SU-DHL-6 (cell line): Measurements from ENCODE around the gene MEAK7.

ENCODE experiments used
- H2AFZ ChIP-seq: fragments of 200-600 bp; sonication (generic); 2 replicates; pipeline ENCODE4 v1.6.1; 2014; ENCODE audit warnings: low read depth, mild to moderate bottlenecking, moderate library complexity, mixed read lengths, antibody characterized with exemption, low read length; ENCODE audit not compliant: severe bottlenecking
- H3F3A ChIP-seq: fragments of 200-600 bp; shearing (Covaris generic); 2 replicates; pipeline ENCODE4 v1.6.0; 2016; ENCODE audit warnings: antibody characterized with exemption, mild to moderate bottlenecking; ENCODE audit not compliant: insufficient read depth
- H3K27ac ChIP-seq: fragments of 200-600 bp; sonication (generic); 2 replicates; pipeline ENCODE4 v1.5.1; 2016; ENCODE audit warnings: low read depth, mild to moderate bottlenecking, low read length, moderate library complexity, mixed read lengths
- H3K27me3 ChIP-seq: fragments of 200-600 bp; sonication (generic), shearing (Covaris generic); 2 replicates; pipeline ENCODE4 v1.6.0; 2014; ENCODE audit warnings: mild to moderate bottlenecking, low read length
- H3K36me3 ChIP-seq: fragments of 200-600 bp; sonication (generic); 2 replicates; pipeline ENCODE4 v1.6.1; 2014; ENCODE audit warnings: mild to moderate bottlenecking, low read length, mixed read lengths
- H3K4me2 ChIP-seq: fragments of 300-600, 200-600 bp; shearing (Covaris generic), sonication (generic); 2 replicates; pipeline ENCODE4 v1.6.0; 2014; ENCODE audit warnings: low read length, low read depth, mild to moderate bottlenecking; ENCODE audit not compliant: poor library complexity, severe bottlenecking
- H3K4me3 ChIP-seq: fragments of 200-600 bp; sonication (generic); 2 replicates; pipeline ENCODE4 v1.5.1; 2014; ENCODE audit warnings: antibody characterized with exemption, low read length, mild to moderate bottlenecking, mixed read lengths; ENCODE audit not compliant: insufficient read depth, poor library complexity, severe bottlenecking
- H3K79me2 ChIP-seq: fragments of 200-600 bp; sonication (generic); 2 replicates; pipeline ENCODE4 v1.6.1; 2014; ENCODE audit warnings: mild to moderate bottlenecking, low read length, moderate library complexity; ENCODE audit not compliant: insufficient read depth
- H3K9ac ChIP-seq: fragments of 200-600 bp; sonication (generic); 2 replicates; pipeline ENCODE4 v1.7.0; 2014; ENCODE audit warnings: mild to moderate bottlenecking, low read length
- H3K9me2 ChIP-seq: fragments of 200-600 bp; sonication (generic); replicated peaks from 2 replicates; pipeline ENCODE4 v1.6.1; 2014; ENCODE audit warnings: low read length; ENCODE audit not compliant: insufficient read depth
- H3K9me3 ChIP-seq: fragments of 200-600 bp; sonication (generic); 2 replicates; pipeline ENCODE4 v1.6.1; 2014; ENCODE audit warnings: low read length, mixed read lengths; ENCODE audit not compliant: insufficient read depth
- H4K20me1 ChIP-seq: fragments of 200-600 bp; sonication (generic); 2 replicates; pipeline ENCODE4 v1.6.1; 2014; ENCODE audit warnings: low read depth, mild to moderate bottlenecking, antibody characterized with exemption, low read length, moderate library complexity, mixed read lengths
- EZH2phosphoT487 ChIP-seq: fragments of 200-600 bp; sonication (generic), shearing (Covaris generic); conservative IDR thresholded peaks from 2 replicates; pipeline ENCODE4 v1.6.1; 2018; ENCODE audit warnings: mild to moderate bottlenecking, antibody characterized with exemption, low read length, moderate library complexity, mixed read lengths
- TF ChIP-seq, protein P1 (sequence below): fragments of 200-600 bp; sonication (generic); IDR thresholded peaks from one replicate; pipeline ENCODE4 v1.5.1; 2017; ENCODE audit warnings: antibody characterized with exemption, mild to moderate bottlenecking, low read length, moderate library complexity; ENCODE audit not compliant: insufficient read depth, poor library complexity, severe bottlenecking

MEAK7 gene

DNA sequence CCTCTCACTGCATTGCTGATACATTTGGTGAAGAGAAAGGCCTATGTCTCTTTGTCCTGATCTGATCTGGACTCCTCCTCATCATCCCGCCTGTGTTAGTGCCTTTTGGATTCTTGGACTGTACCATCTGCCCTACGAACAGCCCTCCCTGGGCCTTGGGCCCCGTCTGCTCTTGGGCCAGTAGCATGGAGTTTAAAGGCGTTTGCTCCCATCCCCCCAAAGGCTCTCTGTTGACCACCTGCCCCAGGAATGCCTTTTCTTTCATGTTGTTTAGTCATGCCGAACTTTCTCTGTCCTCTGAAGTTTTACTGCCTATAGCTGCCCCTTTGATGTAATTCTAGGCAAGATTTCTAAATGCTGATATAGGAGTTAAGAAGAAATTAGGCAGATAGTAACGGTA is 30.9 kb upstream of the MEAK7 start:
- no peaks in the 10 kb centered on the region for H4K20me1 ChIP-seq
- H3K27me3 ChIP-seq = no peaks in the 10 kb centered on the region
- no peak overlapping the region for H3K4me2 ChIP-seq
- H3K79me2 ChIP-seq = no peaks in the 10 kb centered on the region
- no peak overlapping the region for H2AFZ ChIP-seq
- no peaks in the 10 kb centered on the region for H3K36me3 ChIP-seq
- H3F3A ChIP-seq = no peaks in the 10 kb centered on the region
- no peak overlapping the region for H3K4me3 ChIP-seq
- H3K9me2 ChIP-seq = no peaks in the 10 kb centered on the region
- TF ChIP-seq, protein P1, sequence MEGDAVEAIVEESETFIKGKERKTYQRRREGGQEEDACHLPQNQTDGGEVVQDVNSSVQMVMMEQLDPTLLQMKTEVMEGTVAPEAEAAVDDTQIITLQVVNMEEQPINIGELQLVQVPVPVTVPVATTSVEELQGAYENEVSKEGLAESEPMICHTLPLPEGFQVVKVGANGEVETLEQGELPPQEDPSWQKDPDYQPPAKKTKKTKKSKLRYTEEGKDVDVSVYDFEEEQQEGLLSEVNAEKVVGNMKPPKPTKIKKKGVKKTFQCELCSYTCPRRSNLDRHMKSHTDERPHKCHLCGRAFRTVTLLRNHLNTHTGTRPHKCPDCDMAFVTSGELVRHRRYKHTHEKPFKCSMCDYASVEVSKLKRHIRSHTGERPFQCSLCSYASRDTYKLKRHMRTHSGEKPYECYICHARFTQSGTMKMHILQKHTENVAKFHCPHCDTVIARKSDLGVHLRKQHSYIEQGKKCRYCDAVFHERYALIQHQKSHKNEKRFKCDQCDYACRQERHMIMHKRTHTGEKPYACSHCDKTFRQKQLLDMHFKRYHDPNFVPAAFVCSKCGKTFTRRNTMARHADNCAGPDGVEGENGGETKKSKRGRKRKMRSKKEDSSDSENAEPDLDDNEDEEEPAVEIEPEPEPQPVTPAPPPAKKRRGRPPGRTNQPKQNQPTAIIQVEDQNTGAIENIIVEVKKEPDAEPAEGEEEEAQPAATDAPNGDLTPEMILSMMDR = no peak
- TF ChIP-seq EZH2phosphoT487 = no peak
- H3K9ac ChIP-seq = no peak overlapping the region
- H3K9me3 ChIP-seq = no peaks in the 10 kb centered on the region
- no peak overlapping the region for H3K27ac ChIP-seq

DNA sequence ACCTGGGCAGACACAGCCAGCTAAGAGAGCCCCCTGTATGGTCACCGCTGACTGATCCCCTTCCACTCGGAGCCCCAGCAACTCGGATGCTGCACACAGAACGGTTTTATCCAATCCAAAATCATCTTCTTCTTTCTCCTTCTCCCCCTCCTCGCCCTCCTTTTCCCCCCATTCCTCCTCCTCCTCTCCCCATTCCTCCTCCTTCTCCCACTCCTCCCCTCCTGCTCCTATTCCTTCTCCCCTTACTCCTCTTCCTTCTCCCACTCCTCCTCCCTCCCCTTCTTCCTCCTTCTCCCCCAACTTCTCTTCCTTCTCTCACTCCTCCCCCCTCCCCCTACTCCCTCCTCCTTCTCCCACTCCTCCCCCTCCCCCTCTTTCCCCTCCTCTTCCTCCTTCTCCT is 30.4 kb upstream of the MEAK7 start:
- H3K4me2 ChIP-seq = no peak overlapping the region
- no peaks in the 10 kb centered on the region for H3F3A ChIP-seq
- no peaks in the 10 kb centered on the region for H3K9me2 ChIP-seq
- no peaks in the 10 kb centered on the region for H3K36me3 ChIP-seq
- no peak overlapping the region for H3K9ac ChIP-seq
- TF ChIP-seq, protein P1 = no peak
- no peak for TF ChIP-seq EZH2phosphoT487
- no peaks in the 10 kb centered on the region for H3K79me2 ChIP-seq
- H3K4me3 ChIP-seq = no peak overlapping the region
- no peak overlapping the region for H3K27ac ChIP-seq
- H2AFZ ChIP-seq = no peak overlapping the region
- no peaks in the 10 kb centered on the region for H3K27me3 ChIP-seq
- no peaks in the 10 kb centered on the region for H4K20me1 ChIP-seq
- no peaks in the 10 kb centered on the region for H3K9me3 ChIP-seq

DNA sequence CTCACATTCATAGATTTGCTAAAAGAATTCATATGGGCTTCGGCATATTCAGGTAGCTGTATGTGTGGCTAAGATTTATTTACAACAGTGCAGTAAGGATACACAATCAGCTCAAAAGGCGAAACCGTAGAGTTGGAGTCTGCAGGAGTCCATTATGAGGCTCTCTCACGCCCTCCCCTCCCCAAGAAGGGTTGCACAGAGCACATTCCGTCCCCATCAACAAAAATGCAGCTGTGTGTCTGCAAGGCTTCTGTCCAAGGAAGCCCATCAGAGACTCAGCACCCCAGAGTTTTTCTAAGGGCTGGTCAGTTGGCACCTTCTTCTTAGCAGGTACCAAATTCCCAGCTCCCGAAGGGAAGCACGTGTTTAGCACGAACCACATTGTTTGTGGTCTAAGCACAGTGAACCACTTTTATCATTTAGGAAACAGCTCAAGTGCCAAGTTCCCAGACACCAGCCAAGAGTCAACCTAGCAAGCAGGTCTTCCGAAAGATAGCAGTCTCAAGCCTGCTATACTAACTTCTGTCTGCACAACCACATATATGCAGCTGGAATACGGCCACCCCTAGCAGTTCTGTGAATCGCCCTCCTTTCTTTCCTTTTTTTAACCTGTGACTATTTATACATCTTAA is 28.5 kb upstream of the MEAK7 start:
- H2AFZ ChIP-seq = no peak overlapping the region
- no peak overlapping the region for H3K27ac ChIP-seq
- H3K36me3 ChIP-seq = no peaks in the 10 kb centered on the region
- no peaks in the 10 kb centered on the region for H3K79me2 ChIP-seq
- H3K9me3 ChIP-seq = no peaks in the 10 kb centered on the region
- no peaks in the 10 kb centered on the region for H4K20me1 ChIP-seq
- no peaks in the 10 kb centered on the region for H3F3A ChIP-seq
- no peaks in the 10 kb centered on the region for H3K27me3 ChIP-seq
- H3K9ac ChIP-seq = no peak overlapping the region
- TF ChIP-seq, protein P1 = no peak
- TF ChIP-seq EZH2phosphoT487 = no peak
- H3K4me3 ChIP-seq = no peak overlapping the region
- no peaks in the 10 kb centered on the region for H3K9me2 ChIP-seq
- H3K4me2 ChIP-seq = no peak overlapping the region
